Activated CD4-positive, alpha-beta T cell treated with anti-CD3 and anti-CD28 coated beads, Interleukin-2, Interleukin-4, amounts not matched to agents 100 ng/mL and 50 ng/mL, durations not matched to agents 16 hours and 8 hours (primary cell): ENCODE measurements around the gene GBX2.

ENCODE experiments used
- DNase-seq: peaks from one replicate; pipeline ENCODE4 v3.0.0-alpha.2; 2020; ENCODE audit warnings: low spot score

GBX2 gene

DNA sequence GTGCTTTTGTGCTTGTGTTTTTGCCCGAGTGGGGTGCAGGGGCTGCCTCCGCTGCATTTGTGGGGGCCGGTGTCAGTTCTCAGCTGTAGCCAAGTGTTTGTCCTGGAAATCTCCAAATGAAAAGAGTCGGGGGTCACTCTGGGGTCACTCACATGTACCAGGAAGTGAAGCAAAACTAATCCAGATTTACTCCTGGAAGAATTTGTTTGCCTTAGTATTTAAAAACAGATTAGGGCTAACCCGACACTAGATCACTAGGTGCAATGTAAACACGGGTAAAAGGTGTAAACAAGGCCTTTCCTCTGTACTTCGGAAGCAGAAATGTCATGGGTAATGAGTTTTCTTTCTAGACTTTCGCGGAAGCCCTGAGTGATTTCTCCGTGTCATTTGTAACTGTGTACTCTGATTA lies 50.3 kb downstream of the GBX2 start:
- no peak for DNase-seq

DNA sequence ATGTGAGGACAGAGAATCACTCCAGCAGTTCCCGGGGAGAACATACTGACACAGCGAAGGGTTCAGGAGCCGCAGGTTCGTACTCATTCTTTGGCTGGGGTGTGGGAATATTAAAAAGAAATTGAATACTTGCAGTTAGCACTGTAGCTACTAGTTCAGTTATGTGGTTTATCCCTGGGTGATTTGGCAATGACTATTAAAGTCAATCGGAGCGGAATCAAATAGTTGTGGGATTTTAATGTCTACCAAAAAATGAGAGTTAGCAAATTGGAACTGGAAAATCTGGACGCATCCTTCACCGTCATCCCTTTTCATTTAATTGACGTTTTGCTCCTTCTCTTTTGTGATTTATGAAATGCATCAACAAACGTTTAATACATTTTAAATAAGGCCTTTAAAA lies 50.8 kb downstream of the GBX2 start:
- no peak for DNase-seq
